WI38 (cell line): ENCODE measurements around the gene KRTAP10-7.
"Not testable (repeated sequence)": the region's sequence is repeated elsewhere in the genome, so short reads cannot be mapped to it uniquely, and the experiment has no call there.

ENCODE experiments used
- H3K4me3 ChIP-seq: 2 replicates; pipeline ENCODE4 v1.5.1; 2011; ENCODE audit warnings: low read depth, mild to moderate bottlenecking, control low read depth, low read length
- CTCF ChIP-seq: IDR thresholded peaks from 2 replicates; pipeline ENCODE4 v1.5.1; 2012; ENCODE audit warnings: low read depth, mild to moderate bottlenecking, control low read depth, low read length

KRTAP10-7 gene

GRCh38 chr21:44574457-44575306 is 25.7 kb upstream of the KRTAP10-7 start:
- no peak overlapping the region for H3K4me3 ChIP-seq
- TF ChIP-seq CTCF: no peak

- TF ChIP-seq CTCF: no peak
- H3K4me3 ChIP-seq: no peak overlapping the region
Measured at GRCh38 chr21:44575307-44576024, 24.9 kb upstream of the KRTAP10-7 start.

- no peak overlapping the region for H3K4me3 ChIP-seq
- TF ChIP-seq CTCF: no peak
Measured at GRCh38 chr21:44576025-44576420, 24.4 kb upstream of the KRTAP10-7 start.

GRCh38 chr21:44578371-44579055 is 21.9 kb upstream of the KRTAP10-7 start:
- TF ChIP-seq CTCF: no peak

GRCh38 chr21:44579056-44579832 is 21.2 kb upstream of the KRTAP10-7 start:
- no peak overlapping the region for H3K4me3 ChIP-seq
- no peak for TF ChIP-seq CTCF

More at GRCh38 chr21:44578371-44579055, 21.9 kb upstream of the KRTAP10-7 start:
- no peak overlapping the region for H3K4me3 ChIP-seq

GRCh38 chr21:44579833-44580144 is 20.6 kb upstream of the KRTAP10-7 start:
- H3K4me3 ChIP-seq: no peak overlapping the region
- no peak for TF ChIP-seq CTCF

- H3K4me3 ChIP-seq: not testable (repeated sequence)
Measured at GRCh38 chr21:44580231-44580821, 20.1 kb upstream of the KRTAP10-7 start, which contains the start of gene KRTAP10-5. KRTAP10-5 (minus strand) TSS chr21:44580604; CDS start chr21:44580578, 26 bp downstream.
